Chondrocyte (in vitro differentiated cells): Measurements from ENCODE around the gene ASB13. TPM values are rescaled to one million over a fixed set of nuclear protein-coding genes. Genes with fewer than 3 reads are reported as not detected.

ENCODE experiments used
- DNase-seq: peaks from one replicate; pipeline ENCODE4 v3.0.0; 2021; ENCODE audit warnings: mixed read lengths, low spot score
- H3K27ac Mint-ChIP-seq: one replicate; pipeline ENCODE4 v1.8.0; 2021; ENCODE audit warnings: mild to moderate bottlenecking, moderate library complexity, mixed read lengths; ENCODE audit not compliant: unreplicated experiment
- H3K27me3 Mint-ChIP-seq: 2 replicates; pipeline ENCODE4 v1.8.0; 2021; ENCODE audit warnings: low read depth, mixed read lengths
- H3K36me3 Mint-ChIP-seq: 2 replicates; pipeline ENCODE4 v1.8.0; 2021; ENCODE audit warnings: low read depth, mixed read lengths
- H3K4me1 Mint-ChIP-seq: 2 replicates; pipeline ENCODE4 v1.8.0; 2021; ENCODE audit warnings: low read depth, mild to moderate bottlenecking, mixed read lengths
- H3K4me3 Mint-ChIP-seq: one replicate; pipeline ENCODE4 v1.8.0; 2021; ENCODE audit warnings: mild to moderate bottlenecking, moderate library complexity, mixed read lengths; ENCODE audit not compliant: unreplicated experiment
- H3K9me3 Mint-ChIP-seq: 2 replicates; pipeline ENCODE4 v1.8.0; 2021; ENCODE audit warnings: low read depth, mixed read lengths
- total RNA-seq: library from RNA; stranded (reverse); gene quantifications from 3 replicates; pipeline ENCODE4 v1.2.1, GENCODE V29; 2021
- TF ChIP-seq, protein P1 (sequence below): fragments of 200-600 bp; sonication (generic); IDR thresholded peaks from 2 replicates; pipeline ENCODE4 v1.5.0; 2021; ENCODE audit warnings: antibody characterized with exemption, mild to moderate bottlenecking, moderate library complexity

The ASB13 gene
- total RNA-seq, 1 donor from 2014 or later = 14.0 TPM

DNA sequence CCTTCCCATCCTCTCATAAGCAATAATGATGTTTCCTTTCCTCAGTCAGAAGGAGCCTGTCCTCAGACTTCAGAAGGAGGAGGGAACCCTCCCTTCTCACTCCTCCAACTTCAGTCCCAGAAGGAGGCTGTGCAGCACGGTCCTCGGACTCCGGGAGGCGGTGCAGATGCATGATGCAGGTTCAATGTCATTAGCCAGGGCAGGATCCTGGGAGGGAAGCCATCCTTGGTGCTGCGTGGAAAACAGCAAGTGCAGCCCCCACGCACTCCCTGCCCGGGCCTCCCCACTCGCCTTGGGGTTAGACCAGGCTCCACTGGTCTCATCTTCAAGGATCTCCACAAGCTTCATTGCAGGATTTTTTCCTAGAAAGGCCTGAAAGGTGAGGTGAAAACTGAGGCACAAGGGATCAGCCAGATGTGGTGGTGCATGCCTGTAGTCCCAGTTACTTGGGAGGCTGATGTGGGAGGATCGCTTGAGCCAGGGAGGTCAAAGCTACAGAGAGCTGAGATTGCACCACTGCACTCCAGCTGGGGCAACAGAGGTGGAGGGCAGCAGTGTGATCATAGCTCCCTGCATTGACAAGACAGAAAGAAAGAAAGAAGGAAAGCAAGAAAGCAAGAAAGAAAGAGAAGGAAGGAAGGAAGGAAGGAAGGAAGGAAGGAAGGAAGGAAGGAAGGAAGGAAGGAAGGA, 62.0 kb downstream of the ASB13 start:
- TF ChIP-seq, protein P1, sequence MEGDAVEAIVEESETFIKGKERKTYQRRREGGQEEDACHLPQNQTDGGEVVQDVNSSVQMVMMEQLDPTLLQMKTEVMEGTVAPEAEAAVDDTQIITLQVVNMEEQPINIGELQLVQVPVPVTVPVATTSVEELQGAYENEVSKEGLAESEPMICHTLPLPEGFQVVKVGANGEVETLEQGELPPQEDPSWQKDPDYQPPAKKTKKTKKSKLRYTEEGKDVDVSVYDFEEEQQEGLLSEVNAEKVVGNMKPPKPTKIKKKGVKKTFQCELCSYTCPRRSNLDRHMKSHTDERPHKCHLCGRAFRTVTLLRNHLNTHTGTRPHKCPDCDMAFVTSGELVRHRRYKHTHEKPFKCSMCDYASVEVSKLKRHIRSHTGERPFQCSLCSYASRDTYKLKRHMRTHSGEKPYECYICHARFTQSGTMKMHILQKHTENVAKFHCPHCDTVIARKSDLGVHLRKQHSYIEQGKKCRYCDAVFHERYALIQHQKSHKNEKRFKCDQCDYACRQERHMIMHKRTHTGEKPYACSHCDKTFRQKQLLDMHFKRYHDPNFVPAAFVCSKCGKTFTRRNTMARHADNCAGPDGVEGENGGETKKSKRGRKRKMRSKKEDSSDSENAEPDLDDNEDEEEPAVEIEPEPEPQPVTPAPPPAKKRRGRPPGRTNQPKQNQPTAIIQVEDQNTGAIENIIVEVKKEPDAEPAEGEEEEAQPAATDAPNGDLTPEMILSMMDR = no peak
- Mint-ChIP-seq H3K36me3 (no peaks in the 10 kb centered on the region), H3K27me3 (no peaks in the 10 kb centered on the region), H3K9me3 (no peaks in the 10 kb centered on the region), H3K27ac (no peak overlapping the region), H3K4me1 (peaks cover 23% of the 10 kb centered on the region), H3K4me3 (no peak overlapping the region)
- DNase-seq = peak; percentile 68

DNA sequence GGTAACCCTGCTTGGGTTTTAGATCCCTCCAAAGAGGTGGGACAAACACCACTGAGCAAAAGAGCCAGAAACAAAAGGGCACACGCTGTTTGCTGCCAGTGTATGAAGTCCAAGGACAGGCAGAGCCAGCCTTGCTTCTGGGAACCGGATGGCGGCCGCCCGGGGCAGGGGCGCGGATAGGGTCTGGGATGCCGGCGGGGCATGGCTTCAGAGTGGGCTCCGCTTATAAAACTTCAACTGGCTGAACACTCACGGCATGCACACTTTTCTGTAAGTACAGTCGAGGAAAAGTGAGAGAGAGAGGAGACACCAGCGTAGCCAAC, 62.6 kb downstream of the ASB13 start:
- no peaks in the 10 kb centered on the region for H3K36me3 Mint-ChIP-seq
- DNase-seq = peak; percentile 75
- no peak overlapping the region for H3K4me3 Mint-ChIP-seq
- no peaks in the 10 kb centered on the region for H3K9me3 Mint-ChIP-seq
- H3K27me3 Mint-ChIP-seq = no peaks in the 10 kb centered on the region
- H3K4me1 Mint-ChIP-seq = peaks cover 17% of the 10 kb centered on the region
- no peak overlapping the region for H3K27ac Mint-ChIP-seq
- TF ChIP-seq, protein P1 = no peak

DNA sequence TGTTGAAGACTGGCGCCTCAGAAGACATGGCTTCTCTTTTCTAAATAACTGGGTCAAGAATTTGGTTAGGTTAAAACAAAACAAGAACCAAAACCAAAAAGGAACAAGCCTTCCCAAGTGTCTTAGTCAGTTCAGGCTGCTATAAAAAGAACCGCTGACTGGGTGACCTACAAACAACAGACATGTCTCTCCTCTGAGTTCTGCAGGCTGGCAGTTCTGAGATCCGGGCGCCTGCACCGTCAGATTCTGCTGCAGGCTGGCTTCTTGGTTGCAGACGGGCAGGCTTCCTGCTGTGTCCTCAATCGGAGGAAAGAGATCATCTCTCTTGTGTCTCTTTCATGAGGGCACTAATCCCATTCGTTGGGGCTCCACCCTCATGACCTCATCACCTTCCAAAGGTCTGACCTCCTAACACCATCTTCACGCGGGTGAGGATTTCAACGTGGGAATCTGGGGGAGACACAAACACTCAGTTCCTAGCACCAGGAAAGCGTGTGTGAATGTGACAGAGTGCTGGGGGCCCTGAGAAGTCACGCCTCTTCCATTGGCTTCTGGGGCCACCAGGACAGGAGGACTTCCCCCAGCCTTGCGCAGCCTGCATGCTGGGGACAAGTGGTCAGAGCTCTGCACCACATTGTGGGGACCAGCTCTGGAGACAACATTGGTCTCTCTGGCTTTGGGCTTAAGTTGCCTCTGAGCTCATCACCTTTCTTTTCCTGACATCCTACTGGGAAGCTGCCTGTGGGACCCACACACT, 63.1 kb downstream of the ASB13 start:
- H3K27me3 Mint-ChIP-seq = no peaks in the 10 kb centered on the region
- H3K27ac Mint-ChIP-seq = peak overlapping the region; percentile 8
- no peaks in the 10 kb centered on the region for H3K9me3 Mint-ChIP-seq
- peak; percentile 56 for DNase-seq
- TF ChIP-seq, protein P1 = no peak
- no peaks in the 10 kb centered on the region for H3K36me3 Mint-ChIP-seq
- H3K4me1 Mint-ChIP-seq = peaks cover 12% of the 10 kb centered on the region
- H3K4me3 Mint-ChIP-seq = no peak overlapping the region

DNA sequence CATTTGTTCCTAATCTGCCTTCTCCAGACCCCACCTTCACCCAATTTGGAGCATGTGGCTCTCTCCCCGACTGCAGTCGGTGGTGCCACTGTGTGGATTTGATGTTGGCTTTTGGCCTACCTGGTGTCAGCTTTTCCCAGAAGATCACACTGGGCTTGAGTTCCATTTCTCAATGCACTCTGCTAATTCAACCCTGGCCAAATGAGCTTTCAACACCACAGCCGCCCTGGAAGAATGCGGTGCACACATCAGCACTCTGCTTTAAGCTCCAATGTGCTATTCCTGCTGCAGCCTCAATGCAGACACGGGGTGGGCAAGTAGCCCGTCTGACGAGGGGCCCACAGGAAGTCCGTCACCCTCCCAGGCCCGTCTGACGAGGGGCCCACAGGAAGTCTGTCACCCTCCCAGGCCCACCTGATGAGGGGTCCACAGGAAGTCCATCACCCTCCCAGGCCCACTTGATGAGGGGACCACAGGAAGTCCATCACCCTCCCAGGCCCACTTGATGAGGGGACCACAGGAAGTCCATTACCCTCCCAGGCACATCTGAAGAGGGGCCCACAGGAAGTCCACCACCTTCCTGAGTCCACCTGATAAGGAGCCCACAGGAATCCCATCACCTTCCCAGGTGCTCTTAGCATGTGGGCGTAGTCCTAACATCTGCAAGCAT, 64.4 kb downstream of the ASB13 start:
- no peaks in the 10 kb centered on the region for H3K27me3 Mint-ChIP-seq
- no peak overlapping the region for H3K27ac Mint-ChIP-seq
- H3K36me3 Mint-ChIP-seq = no peaks in the 10 kb centered on the region
- TF ChIP-seq, protein P1 = no peak
- peaks cover 19% of the 10 kb centered on the region for H3K4me1 Mint-ChIP-seq
- peak; percentile 25 for DNase-seq
- no peaks in the 10 kb centered on the region for H3K9me3 Mint-ChIP-seq
- H3K4me3 Mint-ChIP-seq = no peak overlapping the region

DNA sequence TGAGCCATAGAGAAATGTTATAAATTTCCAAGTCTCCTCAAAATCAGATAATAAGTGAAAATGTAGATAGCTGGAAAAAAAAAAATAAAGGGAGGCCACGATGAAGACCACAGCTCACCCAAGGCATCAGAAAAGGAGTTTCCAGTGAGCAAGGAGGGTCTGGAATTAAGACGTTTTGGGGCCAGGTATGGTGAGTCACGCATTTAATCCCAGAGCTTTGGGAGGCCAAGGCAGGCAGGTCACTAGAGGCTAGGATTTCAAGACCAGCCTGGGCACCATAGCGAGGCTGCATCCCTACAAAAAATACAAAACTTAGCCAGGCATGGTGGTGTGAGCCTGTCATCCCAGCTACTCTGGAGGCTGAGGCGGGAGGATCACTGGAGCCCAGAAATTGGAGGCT, 65.5 kb downstream of the ASB13 start:
- TF ChIP-seq, protein P1 = no peak
- Mint-ChIP-seq H3K4me3 (no peak overlapping the region), H3K9me3 (no peaks in the 10 kb centered on the region), H3K36me3 (no peaks in the 10 kb centered on the region), H3K27me3 (no peaks in the 10 kb centered on the region), H3K4me1 (peaks cover 26% of the 10 kb centered on the region), H3K27ac (peak overlapping the region; percentile 84)
- peak; percentile 27 for DNase-seq
